Tibial nerve (tissue), 4 donors: Measurements from ENCODE around the gene RCAN2. TPM values are rescaled to one million over a fixed set of nuclear protein-coding genes. Genes with fewer than 3 reads are reported as not detected.

Experiments used
- DNase-seq, 2 donors: peaks; one replicate each; pipeline ENCODE4 v3.0.0-alpha.2; 2019; ENCODE audit warnings: low spot score in 2 of 2
- H3K27ac ChIP-seq, 4 donors: fragments of 200-600 bp; sonication (generic) in 3 of 4; one replicate each; pipeline ENCODE4 v1.5.1; 2017 to 2019; ENCODE audit warnings: mild to moderate bottlenecking in 1 of 4
- H3K27me3 ChIP-seq, 2 donors: fragments of 200-600 bp; sonication (generic) in 1 of 2; one replicate each; pipeline versions ENCODE4 v1.5.1 to v1.6.0; 2017 to 2019
- H3K36me3 ChIP-seq, 3 donors: fragments of 200-600 bp; sonication (generic); one replicate each; pipeline ENCODE4 v1.5.1; 2018 to 2019
- H3K4me1 ChIP-seq, 4 donors: fragments of 200-600 bp; sonication (generic) in 3 of 4; one replicate each; pipeline ENCODE4 v1.5.1; 2017 to 2019
- H3K4me3 ChIP-seq, 4 donors: fragments of 200-600 bp; sonication (generic) in 3 of 4; one replicate each; pipeline ENCODE4 v1.5.1; 2017 to 2019; ENCODE audit warnings: mild to moderate bottlenecking in 1 of 4, moderate library complexity in 1 of 4
- H3K9me3 ChIP-seq, 4 donors: fragments of 200-600 bp; sonication (generic) in 3 of 4; one replicate each; pipeline ENCODE4 v1.5.1; 2017 to 2019
- CTCF ChIP-seq, 5 experiments: fragments of 200-600 bp in 3 of 5; fragments of 450-650 bp in 2 of 5; sonication (generic) in 3 of 5; IDR thresholded peaks; one replicate each; pipeline ENCODE4 v1.5.1; 2016 to 2019; ENCODE audit warnings: antibody characterized with exemption in 5 of 5, mild to moderate bottlenecking in 3 of 5, moderate library complexity in 2 of 5
- EP300 ChIP-seq, 2 donors: sonication (generic); formaldehyde crosslinking; IDR thresholded peaks; one replicate each; pipeline ENCODE4 v1.6.1; 2017; ENCODE audit warnings: antibody characterized with exemption in 2 of 2, mild to moderate bottlenecking in 1 of 2
- POLR2A ChIP-seq, 2 donors: fragments of 450-650 bp; IDR thresholded peaks; one replicate each; pipeline ENCODE4 v1.6.1; 2017; ENCODE audit warnings: antibody characterized with exemption in 2 of 2, mild to moderate bottlenecking in 2 of 2, moderate library complexity in 2 of 2
- WGBS, 2 donors: methylation state at CpG; one replicate each; pipeline ENCODE4 v1.1.5; 2018; 5-methylcytosine and 5-hydroxymethylcytosine counted together
- total RNA-seq, 4 donors: library from RNA; depleted of rRNA; stranded (reverse); fragments of >200 nt; gene quantifications; one replicate each; pipeline ENCODE4 v1.1.0, GENCODE V29; 2016

The RCAN2 gene
- total RNA-seq, 4 donors from 2014 or later, result 6.6 to 19.4 (median 15.0) TPM

DNA sequence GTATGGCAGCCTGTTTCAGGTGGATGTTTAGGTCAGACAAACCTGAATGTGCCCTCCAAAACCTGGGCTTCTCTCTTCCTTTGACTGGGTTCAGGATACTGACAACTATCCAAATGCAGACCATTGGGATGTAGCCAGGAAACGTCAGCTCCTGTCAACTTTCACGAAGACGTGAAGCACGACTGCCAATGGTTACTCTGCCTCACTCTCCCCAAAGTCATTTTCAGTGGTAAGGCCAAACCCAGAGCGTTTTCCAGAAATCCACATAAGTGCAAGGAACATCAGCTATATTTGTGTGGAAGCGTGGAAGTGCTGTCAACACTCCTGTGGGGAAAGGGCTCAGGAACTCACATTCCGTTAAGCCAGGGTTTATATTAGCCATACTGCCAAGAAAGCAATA is 20.1 kb upstream of the RCAN2 start:
- H3K36me3 ChIP-seq, result no peaks in the 10 kb centered on the region
- peaks cover 4 to 37% (median 14%) of the 10 kb centered on the region in 4 donors for H3K4me1 ChIP-seq
- no peaks in the 10 kb centered on the region for H3K27me3 ChIP-seq
- no peak for TF ChIP-seq POLR2A (IDR thresholded peaks at IDR 0.05)
- TF ChIP-seq EP300 (IDR thresholded peaks at IDR 0.05), result no peak
- no peak for TF ChIP-seq CTCF (IDR thresholded peaks at IDR 0.05)
- H3K4me3 ChIP-seq, result no peak overlapping the region
- WGBS, 2 donors, result 75 to 78% methylated on average over 7 of the region's 7 CpGs
- H3K27ac ChIP-seq, result peak overlapping the region; percentile 17 to 75 (median 44)
- DNase-seq, result no peak
- no peaks in the 10 kb centered on the region for H3K9me3 ChIP-seq

- no peak for TF ChIP-seq POLR2A (IDR thresholded peaks at IDR 0.05)
- TF ChIP-seq CTCF (IDR thresholded peaks at IDR 0.05), result no peak
- TF ChIP-seq EP300 (IDR thresholded peaks at IDR 0.05), result peak; percentile 34 to 73
- Histone ChIP-seq H3K27me3 (no peaks in the 10 kb centered on the region), H3K4me3 (no peak overlapping the region), H3K4me1 (peaks cover 4 to 37% (median 14%) of the 10 kb centered on the region in 4 donors), H3K36me3 (no peaks in the 10 kb centered on the region), H3K9me3 (no peaks in the 10 kb centered on the region), H3K27ac (peak overlapping the region in 3 of 4 donors; percentile 17 to 75 (median 62))
- peak; percentile 41 to 64 for DNase-seq
Observed at GRCh38 chr6:46510651-46511050, 19.4 kb upstream of the RCAN2 start.

- Histone ChIP-seq H3K4me1 (peaks cover 4 to 37% (median 14%) of the 10 kb centered on the region in 4 donors), H3K36me3 (no peaks in the 10 kb centered on the region), H3K4me3 (no peak overlapping the region), H3K9me3 (no peaks in the 10 kb centered on the region), H3K27me3 (no peaks in the 10 kb centered on the region), H3K27ac (peak overlapping the region in 3 of 4 donors; percentile 6 to 75 (median 62))
- no peak for DNase-seq
- WGBS, 2 donors, result 27 to 28% methylated on average over 4 of the region's 4 CpGs
- TF ChIP-seq EP300 (IDR thresholded peaks at IDR 0.05) (no peak), CTCF (IDR thresholded peaks at IDR 0.05) (no peak), POLR2A (IDR thresholded peaks at IDR 0.05) (no peak)
Observed at GRCh38 chr6:46509981-46510510, 18.8 kb upstream of the RCAN2 start.

DNA sequence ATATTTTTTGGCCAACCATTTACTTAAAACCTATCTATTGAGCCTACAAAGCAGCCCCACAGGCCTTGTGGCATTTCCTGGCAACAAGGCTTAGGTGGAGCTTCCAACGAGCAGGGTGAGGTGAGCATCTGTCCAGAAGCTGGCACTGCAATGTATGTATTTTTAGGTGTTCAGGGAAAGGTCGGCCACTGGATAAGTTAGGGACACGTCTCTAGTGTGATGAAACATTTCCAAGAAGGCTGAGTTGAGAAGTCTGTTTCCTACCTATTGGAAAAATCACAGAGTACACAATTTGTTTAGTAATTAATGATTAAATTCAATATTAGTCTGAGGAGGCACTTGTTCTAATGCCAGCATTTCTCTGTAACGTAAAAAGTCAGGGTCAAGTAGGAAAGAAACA is 17.8 kb upstream of the RCAN2 start:
- peak overlapping the region in 1 of 4 donors; percentile 17 for H3K27ac ChIP-seq
- H3K4me3 ChIP-seq, result no peak overlapping the region
- WGBS, 2 donors, result 74 to 76% methylated on average over 4 of the region's 4 CpGs
- TF ChIP-seq POLR2A (IDR thresholded peaks at IDR 0.05) (no peak), EP300 (IDR thresholded peaks at IDR 0.05) (no peak), CTCF (IDR thresholded peaks at IDR 0.05) (no peak)
- DNase-seq, result no peak
- H3K36me3 ChIP-seq, result no peaks in the 10 kb centered on the region
- H3K4me1 ChIP-seq, result peaks cover 4 to 39% (median 14%) of the 10 kb centered on the region in 4 donors
- no peaks in the 10 kb centered on the region for H3K9me3 ChIP-seq
- H3K27me3 ChIP-seq, result no peaks in the 10 kb centered on the region

DNA sequence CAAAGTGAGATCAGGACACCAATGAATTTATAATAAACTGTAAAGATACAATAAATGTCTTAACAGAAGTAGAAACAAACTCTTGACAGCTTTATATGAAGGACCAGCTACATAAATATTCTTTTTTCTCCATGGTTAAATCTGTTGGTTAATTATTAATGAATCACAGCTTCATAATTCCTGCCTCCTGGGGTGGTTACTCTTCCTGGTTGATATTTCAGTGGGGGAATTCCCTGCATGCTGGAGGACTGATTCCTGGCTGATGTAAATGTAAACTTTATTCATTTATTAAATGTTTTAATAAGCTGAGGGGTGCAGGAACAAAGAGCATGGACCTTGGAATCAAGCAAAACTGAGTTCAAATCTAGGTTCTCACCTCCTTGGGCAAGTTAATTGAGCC is 16.2 kb upstream of the RCAN2 start:
- Histone ChIP-seq H3K4me3 (no peak overlapping the region), H3K4me1 (peaks cover 4 to 42% (median 14%) of the 10 kb centered on the region in 4 donors), H3K9me3 (no peaks in the 10 kb centered on the region), H3K36me3 (no peaks in the 10 kb centered on the region), H3K27ac (no peak overlapping the region), H3K27me3 (no peaks in the 10 kb centered on the region)
- TF ChIP-seq EP300 (IDR thresholded peaks at IDR 0.05) (no peak), CTCF (IDR thresholded peaks at IDR 0.05) (no peak), POLR2A (IDR thresholded peaks at IDR 0.05) (no peak)
- no peak for DNase-seq
